Mesenchymal stem cell (in vitro differentiated cells and primary cell): Measurements from ENCODE around the gene NCCRP1.

Experiments used
- DNase-seq: peaks from one replicate; pipeline ENCODE4 v3.0.0-alpha.2; 2013
- H2AFZ ChIP-seq: one replicate; pipeline ENCODE4 v1.6.1; 2013; ENCODE audit warnings: low read depth, mild to moderate bottlenecking, control low read depth, inconsistent platforms, low read length, moderate library complexity
- H2AK5ac ChIP-seq: 2 replicates; pipeline ENCODE4 v1.6.1; 2013; ENCODE audit warnings: low read length, moderate library complexity, mild to moderate bottlenecking, inconsistent platforms; ENCODE audit not compliant: severe bottlenecking
- H2BK120ac ChIP-seq: one replicate; pipeline ENCODE4 v1.6.1; 2013; ENCODE audit warnings: low read depth, mild to moderate bottlenecking, inconsistent platforms, low read length, moderate library complexity
- H2BK12ac ChIP-seq, 2 experiments: one replicate each; pipeline ENCODE4 v1.6.1; 2013; ENCODE audit warnings: inconsistent platforms in 2 of 2, low read length in 2 of 2, mild to moderate bottlenecking in 2 of 2, moderate library complexity in 2 of 2, control low read depth in 1 of 2
- H2BK15ac ChIP-seq: one replicate; pipeline ENCODE4 v1.6.1; 2013; ENCODE audit warnings: mild to moderate bottlenecking, low read depth, inconsistent platforms; ENCODE audit not compliant: poor library complexity, severe bottlenecking
- H2BK5ac ChIP-seq: 2 replicates; pipeline ENCODE4 v1.6.1; 2013; ENCODE audit warnings: low read depth, mild to moderate bottlenecking, low read length, control low read depth, inconsistent platforms; ENCODE audit not compliant: poor library complexity, severe bottlenecking
- H3K14ac ChIP-seq, 2 experiments: one replicate each; pipeline ENCODE4 v1.6.1; 2013; ENCODE audit warnings: inconsistent platforms in 2 of 2, low read length in 2 of 2, control low read depth in 1 of 2, mild to moderate bottlenecking in 1 of 2, moderate library complexity in 1 of 2
- H3K18ac ChIP-seq, 2 experiments: one replicate each; pipeline ENCODE4 v1.6.1; 2013; ENCODE audit warnings: inconsistent platforms in 2 of 2, low read length in 2 of 2, control low read depth in 1 of 2, low read depth in 1 of 2, mild to moderate bottlenecking in 1 of 2
- H3K23ac ChIP-seq, 2 experiments: one replicate each; pipeline ENCODE4 v1.6.1; 2013; ENCODE audit warnings: inconsistent platforms in 2 of 2, low read length in 2 of 2, mild to moderate bottlenecking in 2 of 2, moderate library complexity in 2 of 2, control low read depth in 1 of 2
- H3K27ac ChIP-seq: 2 replicates; pipeline ENCODE4 v1.5.1; 2013; ENCODE audit warnings: mild to moderate bottlenecking, moderate library complexity, low read length, control low read depth, inconsistent platforms; ENCODE audit not compliant: poor library complexity, severe bottlenecking
- H3K27me3 ChIP-seq, 2 experiments: 2 replicates each; pipeline versions ENCODE4 v1.6.1 to v1.7.0; 2013; ENCODE audit warnings: low read length in 2 of 2, mild to moderate bottlenecking in 2 of 2, moderate library complexity in 2 of 2, control low read depth in 1 of 2, inconsistent platforms in 1 of 2; ENCODE audit not compliant: control insufficient read depth in 1 of 2, insufficient read depth in 1 of 2
- H3K36me3 ChIP-seq, 2 experiments: 2 replicates each; pipeline versions ENCODE4 v1.6.1 to v1.7.0; 2013; ENCODE audit warnings: low read length in 2 of 2, control low read depth in 1 of 2, inconsistent platforms in 1 of 2, low read depth in 1 of 2, mild to moderate bottlenecking in 1 of 2; ENCODE audit not compliant: insufficient read depth in 2 of 2, control insufficient read depth in 1 of 2
- H3K4ac ChIP-seq, 2 experiments: one replicate each; pipeline ENCODE4 v1.6.1; 2013; ENCODE audit warnings: inconsistent platforms in 2 of 2, low read length in 2 of 2, mild to moderate bottlenecking in 2 of 2, moderate library complexity in 2 of 2, control low read depth in 1 of 2, low read depth in 1 of 2
- H3K4me1 ChIP-seq: 2 replicates; pipeline ENCODE4 v1.6.1; 2013; ENCODE audit warnings: low read depth, low read length, control low read depth; ENCODE audit not compliant: control insufficient read depth, insufficient read depth
- H3K4me2 ChIP-seq: 2 replicates; pipeline ENCODE4 v1.6.1; 2013; ENCODE audit warnings: low read length, mild to moderate bottlenecking, inconsistent platforms; ENCODE audit not compliant: poor library complexity, severe bottlenecking
- H3K4me3 ChIP-seq, 2 experiments: 2 replicates each; pipeline versions ENCODE4 v1.5.1 to v1.7.0; 2013; ENCODE audit warnings: low read length in 2 of 2, mild to moderate bottlenecking in 2 of 2, control low read depth in 1 of 2, low read depth in 1 of 2; ENCODE audit not compliant: insufficient read depth in 1 of 2
- H3K79me1 ChIP-seq: replicated peaks from 2 replicates; pipeline ENCODE4 v1.6.1; 2013; ENCODE audit warnings: mild to moderate bottlenecking, control low read depth, low read length, inconsistent platforms; ENCODE audit not compliant: poor library complexity, severe bottlenecking
- H3K9ac ChIP-seq: 2 replicates; pipeline ENCODE4 v1.7.0; 2013; ENCODE audit warnings: mild to moderate bottlenecking, low read length, moderate library complexity
- H3K9me3 ChIP-seq: 2 replicates; pipeline ENCODE4 v1.7.0; 2013; ENCODE audit warnings: mild to moderate bottlenecking, low read length; ENCODE audit not compliant: control insufficient read depth
- H4K8ac ChIP-seq: one replicate; pipeline ENCODE4 v1.6.1; 2013; ENCODE audit warnings: inconsistent platforms, mild to moderate bottlenecking, low read length, moderate library complexity
- H4K91ac ChIP-seq: one replicate; pipeline ENCODE4 v1.6.1; 2013; ENCODE audit warnings: mild to moderate bottlenecking, low read length, inconsistent platforms
- WGBS: methylation state at CpG from one replicate; pipeline ENCODE4 v1.1.7; 2013; ENCODE audit warnings: mixed read lengths; 5-methylcytosine and 5-hydroxymethylcytosine counted together

The NCCRP1 gene

DNA sequence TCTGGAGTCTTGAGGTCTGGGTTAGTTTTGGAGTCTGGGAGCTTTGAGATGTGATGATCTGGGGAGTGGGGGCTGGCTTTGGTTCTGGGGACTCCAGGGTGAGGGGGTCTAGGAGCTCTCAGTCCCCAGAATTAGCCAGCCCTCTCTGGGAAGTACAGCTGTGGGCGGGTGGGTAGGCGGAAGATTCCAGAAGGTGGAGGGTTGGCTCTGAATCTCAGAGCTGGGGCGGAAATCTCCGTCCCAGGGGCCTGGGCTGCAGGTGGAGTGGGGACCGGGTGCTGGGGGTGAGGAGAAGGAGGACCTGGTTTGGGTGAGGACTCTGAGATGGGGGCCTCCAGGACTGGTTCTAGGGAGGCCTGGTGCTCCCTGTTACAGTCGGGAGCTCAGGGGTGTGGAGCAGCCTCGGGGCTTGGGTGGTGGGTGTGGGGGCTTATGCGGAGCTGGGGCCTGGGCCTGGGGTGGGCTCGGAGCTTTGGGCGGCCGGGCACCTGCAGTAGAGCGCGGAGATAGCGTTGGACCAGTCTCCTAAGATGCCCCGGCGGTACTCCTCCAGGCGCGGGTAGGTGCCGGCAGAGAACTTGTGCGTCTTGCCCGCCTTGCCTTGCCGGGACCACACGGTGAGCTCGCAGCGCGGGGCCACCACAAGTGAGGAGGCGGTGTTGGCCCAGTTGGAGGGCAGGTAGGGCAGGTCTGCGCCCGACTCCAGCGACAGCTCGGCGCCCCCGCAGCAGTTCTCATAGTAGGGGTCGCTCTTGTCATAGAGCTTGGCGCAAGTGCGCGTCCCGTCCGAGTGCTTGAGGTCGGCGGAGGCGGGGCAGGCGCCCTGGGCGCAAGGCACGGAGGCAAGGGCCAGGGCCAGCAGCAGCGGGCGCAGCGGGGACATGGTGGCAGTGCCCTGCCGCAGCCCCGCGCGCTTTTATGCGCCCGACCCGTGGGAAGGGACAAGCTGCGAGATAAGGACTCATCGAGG, 6.9 kb downstream of the NCCRP1 start, which contains the start of gene SYCN:
SYCN (minus strand) TSS at position 892 of the 970 bp plus-strand sequence; CDS start at position 883, 9 bp downstream.
- no peak within 1 kb of the TSS for H3K9ac ChIP-seq
- no peak within 1 kb of the TSS for H3K4ac ChIP-seq
- no peak within 1 kb of the TSS for H2BK120ac ChIP-seq
- no peak within 1 kb of the TSS for H2AFZ ChIP-seq
- WGBS, result 30% methylated on average over 57 of the region's 57 CpGs
- no peaks in the 10 kb centered on the region for H3K36me3 ChIP-seq
- no peak within 1 kb of the TSS for H4K91ac ChIP-seq
- no peak within 1 kb of the TSS for H3K4me2 ChIP-seq
- no peak within 1 kb of the TSS for H3K14ac ChIP-seq
- H3K27me3 ChIP-seq, result peaks cover 55 to 74% of the 10 kb centered on the region in 2 experiments
- no peak within 1 kb of the TSS for H4K8ac ChIP-seq
- H2BK15ac ChIP-seq, result no peak within 1 kb of the TSS
- no peak within 1 kb of the TSS for H3K27ac ChIP-seq
- H3K79me1 ChIP-seq, result no peaks in the 10 kb centered on the region
- H2AK5ac ChIP-seq, result no peak within 1 kb of the TSS
- no peak within 1 kb of the TSS for H3K4me3 ChIP-seq
- H2BK5ac ChIP-seq, result no peak within 1 kb of the TSS
- H3K23ac ChIP-seq, result no peak within 1 kb of the TSS
- H3K4me1 ChIP-seq, result peaks cover 7% of the 10 kb centered on the region
- no peak within 1 kb of the TSS for H2BK12ac ChIP-seq
- H3K9me3 ChIP-seq, result no peaks in the 10 kb centered on the region
- no peak for DNase-seq
- no peak within 1 kb of the TSS for H3K18ac ChIP-seq

DNA sequence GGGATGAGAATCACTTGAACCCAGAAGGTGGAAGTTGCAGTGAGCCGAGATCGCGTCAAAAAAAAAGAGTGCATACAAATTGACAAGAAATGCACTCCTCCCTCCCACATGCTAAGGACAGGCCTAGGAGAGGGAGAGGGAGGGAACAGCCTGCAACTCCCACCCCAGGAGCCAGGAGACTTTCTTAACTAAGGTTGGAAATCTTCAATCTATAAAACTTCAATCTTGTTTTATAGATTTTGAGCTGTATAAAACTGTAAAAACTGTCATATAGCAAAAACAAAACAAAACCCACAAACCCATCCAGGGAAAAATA, 8.6 kb downstream of the NCCRP1 start:
- no peak overlapping the region for H2AK5ac ChIP-seq
- WGBS, result no CpG with 5 or more reads among the region's 3 CpGs
- no peak overlapping the region for H3K18ac ChIP-seq
- peaks cover 1% of the 10 kb centered on the region for H3K4me1 ChIP-seq
- H3K9me3 ChIP-seq, result no peaks in the 10 kb centered on the region
- no peak for DNase-seq
- H3K4ac ChIP-seq, result no peak overlapping the region
- H2BK15ac ChIP-seq, result no peak overlapping the region
- no peaks in the 10 kb centered on the region for H3K36me3 ChIP-seq
- no peak overlapping the region for H2AFZ ChIP-seq
- no peak overlapping the region for H3K14ac ChIP-seq
- H3K9ac ChIP-seq, result no peak overlapping the region
- no peak overlapping the region for H2BK12ac ChIP-seq
- no peak overlapping the region for H2BK5ac ChIP-seq
- H3K23ac ChIP-seq, result no peak overlapping the region
- H2BK120ac ChIP-seq, result no peak overlapping the region
- H4K8ac ChIP-seq, result no peak overlapping the region
- peaks cover 44 to 69% of the 10 kb centered on the region in 2 experiments for H3K27me3 ChIP-seq
- H3K79me1 ChIP-seq, result no peaks in the 10 kb centered on the region
- H3K4me3 ChIP-seq, result no peak overlapping the region
- no peak overlapping the region for H3K27ac ChIP-seq
- H4K91ac ChIP-seq, result no peak overlapping the region
- no peak overlapping the region for H3K4me2 ChIP-seq

DNA sequence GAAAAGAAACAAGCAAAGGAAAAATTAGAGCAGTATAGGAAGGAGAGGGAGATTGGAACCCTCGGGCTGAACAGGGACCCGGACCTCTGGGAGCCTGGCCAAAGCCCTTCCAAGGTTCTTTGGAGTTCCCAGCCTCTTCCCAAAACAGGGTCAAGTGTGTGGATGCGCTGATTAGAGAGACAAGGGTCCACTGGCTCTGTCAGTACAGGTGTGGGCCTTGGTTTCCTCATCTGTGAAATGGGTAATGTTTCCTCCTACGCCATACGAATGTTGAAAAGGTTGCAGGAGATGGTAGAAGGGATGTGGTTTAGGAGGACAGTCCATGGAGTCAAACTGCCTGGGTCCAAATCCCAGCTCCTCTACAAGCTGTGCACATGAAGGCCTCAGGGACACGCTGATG, 9.4 kb downstream of the NCCRP1 start:
- Histone ChIP-seq H2BK15ac (no peak overlapping the region), H3K4me3 (no peak overlapping the region), H3K14ac (no peak overlapping the region), H4K8ac (no peak overlapping the region), H3K9me3 (no peaks in the 10 kb centered on the region), H3K27ac (no peak overlapping the region), H2BK120ac (no peak overlapping the region), H3K4me1 (peaks cover 1% of the 10 kb centered on the region), H3K79me1 (no peaks in the 10 kb centered on the region), H3K9ac (no peak overlapping the region), H4K91ac (no peak overlapping the region), H3K27me3 (peaks cover 37 to 65% of the 10 kb centered on the region in 2 experiments), H3K36me3 (no peaks in the 10 kb centered on the region), H2AFZ (no peak overlapping the region), H2BK5ac (no peak overlapping the region), H3K4ac (no peak overlapping the region), H2AK5ac (no peak overlapping the region), H3K18ac (no peak overlapping the region), H3K4me2 (no peak overlapping the region), H2BK12ac (no peak overlapping the region), H3K23ac (no peak overlapping the region)
- no peak for DNase-seq
- WGBS, result 80% methylated on average over 6 of the region's 6 CpGs

DNA sequence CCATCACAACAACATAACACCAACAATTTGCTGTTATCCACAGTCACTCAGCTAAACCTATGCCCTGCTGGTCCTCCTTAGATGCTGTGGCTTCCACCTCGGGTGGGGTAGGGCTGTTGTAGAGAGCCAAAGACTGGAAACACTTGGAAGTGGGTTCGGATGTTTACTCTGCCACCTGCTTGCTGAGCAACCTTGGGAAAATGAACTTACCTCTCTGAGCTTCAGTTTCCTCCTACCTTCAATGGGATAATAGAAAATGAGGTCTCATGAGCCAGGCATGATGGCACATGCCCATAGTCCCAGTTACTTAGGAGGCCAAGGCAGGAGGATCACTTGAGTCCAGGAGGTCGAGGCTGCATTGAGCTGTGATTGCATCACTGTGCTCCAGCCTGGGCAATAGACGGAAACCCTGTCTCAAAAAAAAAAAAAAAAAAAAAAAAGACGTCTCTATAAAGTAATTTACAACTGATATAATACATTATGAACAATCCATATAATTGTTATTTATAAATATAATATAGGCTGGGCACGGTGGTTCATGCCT, 10.6 kb downstream of the NCCRP1 start:
- no peak overlapping the region for H3K4me3 ChIP-seq
- H2BK12ac ChIP-seq, result no peak overlapping the region
- DNase-seq, result no peak
- H3K27me3 ChIP-seq, result peaks cover 45 to 59% of the 10 kb centered on the region in 2 experiments
- H3K79me1 ChIP-seq, result no peaks in the 10 kb centered on the region
- no peak overlapping the region for H2BK120ac ChIP-seq
- H3K4me2 ChIP-seq, result no peak overlapping the region
- H4K8ac ChIP-seq, result no peak overlapping the region
- no peak overlapping the region for H3K14ac ChIP-seq
- H2AFZ ChIP-seq, result no peak overlapping the region
- H3K36me3 ChIP-seq, result no peaks in the 10 kb centered on the region
- no peak overlapping the region for H3K18ac ChIP-seq
- no peak overlapping the region for H4K91ac ChIP-seq
- no peak overlapping the region for H3K4ac ChIP-seq
- peaks cover 1% of the 10 kb centered on the region for H3K4me1 ChIP-seq
- H3K27ac ChIP-seq, result no peak overlapping the region
- no peak overlapping the region for H3K23ac ChIP-seq
- H2BK15ac ChIP-seq, result no peak overlapping the region
- no peaks in the 10 kb centered on the region for H3K9me3 ChIP-seq
- no peak overlapping the region for H2BK5ac ChIP-seq
- no peak overlapping the region for H2AK5ac ChIP-seq
- 88% methylated on average over 3 of the region's 6 CpGs for WGBS
- H3K9ac ChIP-seq, result no peak overlapping the region
